Measurements from ENCODE around the gene PHOX2A.
A peak's percentile ranks its signal among the peaks of the same experiment; 100 is the strongest.

PHOX2A gene

DNA sequence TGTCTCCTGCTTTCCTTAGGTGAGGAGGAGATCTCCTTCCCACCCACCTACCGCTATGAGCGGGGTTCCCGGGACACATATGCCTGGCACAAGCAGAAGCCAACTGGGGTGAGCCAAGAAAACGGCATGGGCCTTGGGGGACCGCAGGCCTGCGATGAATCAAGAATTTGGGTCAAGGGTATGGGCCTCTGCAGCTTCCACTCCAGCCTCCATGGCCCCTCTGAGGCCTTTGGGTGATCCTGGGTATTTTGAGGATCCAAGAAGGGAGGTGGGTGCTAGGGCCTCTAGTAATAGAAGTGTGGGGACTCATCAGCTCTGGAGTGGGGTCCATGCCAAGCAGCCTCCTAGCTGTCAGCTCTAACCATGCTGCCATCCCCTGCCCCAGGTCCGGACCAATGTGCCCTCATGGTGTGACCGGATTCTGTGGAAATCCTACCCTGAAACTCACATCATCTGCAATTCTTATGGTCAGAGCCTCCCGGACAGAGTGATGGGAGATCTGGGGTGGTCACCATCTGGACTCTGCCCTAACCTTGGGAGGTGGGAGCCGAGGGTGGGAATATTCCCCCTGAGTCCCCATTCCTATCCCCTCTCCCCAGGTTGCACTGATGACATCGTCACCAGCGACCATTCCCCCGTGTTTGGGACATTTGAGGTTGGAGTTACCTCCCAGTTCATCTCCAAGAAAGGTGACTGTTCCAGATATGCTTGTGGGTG, 10.8 kb downstream of the PHOX2A start:
- DNase-seq = no peak

DNA sequence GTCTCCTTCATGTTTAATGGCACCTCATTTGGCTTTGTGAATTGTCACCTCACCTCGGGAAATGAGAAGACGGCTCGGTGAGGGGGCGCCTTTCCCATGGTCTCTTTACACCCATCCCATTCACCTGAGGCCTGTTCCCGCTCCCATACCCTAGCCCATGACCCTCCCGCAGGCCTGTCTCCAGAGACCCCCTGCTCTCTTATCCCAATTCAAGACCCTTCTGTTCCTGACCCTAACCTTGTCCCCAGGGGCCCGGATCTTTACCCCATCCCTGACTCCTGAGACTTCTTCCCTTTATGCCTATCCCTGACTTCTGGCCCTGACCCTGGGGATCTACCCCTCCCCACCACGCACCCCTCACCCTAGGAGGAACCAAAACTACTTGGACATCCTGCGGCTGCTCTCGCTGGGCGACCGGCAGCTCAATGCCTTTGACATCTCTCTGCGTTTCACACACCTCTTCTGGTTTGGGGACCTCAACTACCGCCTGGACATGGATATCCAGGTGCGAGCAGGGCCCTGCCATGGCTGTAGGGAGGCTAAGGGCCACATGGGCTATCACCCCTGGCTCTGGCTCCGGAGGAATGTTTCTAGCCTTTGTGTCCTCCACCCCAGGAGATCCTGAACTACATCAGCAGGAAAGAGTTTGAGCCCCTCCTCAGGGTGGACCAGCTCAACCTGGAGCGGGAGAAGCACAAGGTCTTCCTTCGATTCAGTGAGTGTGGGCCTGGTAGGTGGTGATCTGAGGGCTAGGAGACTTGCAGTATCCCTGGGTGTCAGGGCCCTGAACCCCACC, 11.5 kb downstream of the PHOX2A start:
- no peak for DNase-seq

DNA sequence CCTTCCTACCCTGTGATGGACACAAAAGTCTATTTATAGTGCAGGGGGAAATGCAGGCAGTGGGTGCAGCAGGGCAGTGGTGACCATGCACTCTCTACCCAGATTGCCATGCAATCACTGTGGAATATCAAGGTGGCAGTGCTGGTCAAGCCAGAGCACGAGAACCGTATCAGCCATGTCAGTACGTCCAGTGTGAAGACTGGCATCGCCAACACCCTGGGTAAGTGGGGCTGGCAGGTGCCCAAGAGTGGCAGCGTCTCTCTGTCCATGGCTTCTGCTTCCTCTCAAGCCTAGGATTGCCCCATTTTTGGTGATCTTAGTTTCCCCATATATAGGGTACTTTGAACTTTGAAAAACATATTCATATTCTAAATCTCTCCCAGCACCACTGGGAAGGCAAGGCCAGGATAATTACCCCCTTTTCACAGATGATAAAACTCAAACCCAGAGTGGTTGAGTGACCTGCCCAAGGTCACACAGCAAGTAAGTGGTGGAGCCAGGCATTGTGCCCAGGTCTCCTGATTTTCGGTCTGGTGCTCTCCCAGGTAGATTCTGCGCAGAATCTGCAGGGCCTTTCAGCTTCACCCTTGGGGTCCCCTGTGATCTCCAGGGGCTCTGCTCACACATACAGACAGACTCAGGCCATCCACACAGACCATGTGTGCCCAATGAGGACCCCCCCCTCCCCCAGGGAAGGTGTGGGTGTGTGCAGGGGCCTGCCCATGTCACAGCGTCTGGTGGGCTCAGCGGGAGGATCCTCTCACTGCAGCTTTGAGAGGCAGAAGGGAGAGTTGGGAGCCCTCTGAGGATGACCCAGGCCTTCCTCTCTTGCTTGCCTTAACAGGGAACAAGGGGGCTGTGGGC, 12.3 kb downstream of the PHOX2A start:
- no peak for DNase-seq

DNA sequence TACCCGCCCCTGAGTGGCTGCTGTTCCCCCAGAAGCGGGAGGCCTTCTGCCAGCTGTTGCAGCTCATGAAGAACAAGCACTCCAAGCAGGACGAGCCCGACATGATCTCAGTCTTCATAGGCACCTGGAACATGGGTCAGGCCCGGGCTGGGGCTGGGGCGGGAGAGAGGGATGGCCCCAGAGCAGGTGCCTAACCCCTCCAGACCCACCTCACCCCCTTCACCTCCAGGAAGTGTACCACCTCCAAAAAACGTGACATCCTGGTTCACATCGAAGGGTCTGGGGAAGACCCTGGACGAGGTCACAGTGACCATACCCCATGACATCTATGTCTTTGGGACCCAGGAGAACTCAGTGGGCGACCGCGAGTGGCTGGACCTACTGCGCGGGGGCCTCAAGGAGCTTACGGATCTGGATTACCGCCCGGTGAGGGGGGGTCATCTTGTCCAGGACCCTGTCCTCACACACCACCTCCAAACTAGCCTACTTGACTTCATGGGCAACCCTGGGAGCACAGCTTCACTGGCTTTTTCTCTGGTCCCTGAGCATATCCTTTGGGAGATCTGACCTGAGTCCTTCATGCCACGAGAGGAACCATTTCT, 13.1 kb downstream of the PHOX2A start:
- DNase-seq = no peak

DNA sequence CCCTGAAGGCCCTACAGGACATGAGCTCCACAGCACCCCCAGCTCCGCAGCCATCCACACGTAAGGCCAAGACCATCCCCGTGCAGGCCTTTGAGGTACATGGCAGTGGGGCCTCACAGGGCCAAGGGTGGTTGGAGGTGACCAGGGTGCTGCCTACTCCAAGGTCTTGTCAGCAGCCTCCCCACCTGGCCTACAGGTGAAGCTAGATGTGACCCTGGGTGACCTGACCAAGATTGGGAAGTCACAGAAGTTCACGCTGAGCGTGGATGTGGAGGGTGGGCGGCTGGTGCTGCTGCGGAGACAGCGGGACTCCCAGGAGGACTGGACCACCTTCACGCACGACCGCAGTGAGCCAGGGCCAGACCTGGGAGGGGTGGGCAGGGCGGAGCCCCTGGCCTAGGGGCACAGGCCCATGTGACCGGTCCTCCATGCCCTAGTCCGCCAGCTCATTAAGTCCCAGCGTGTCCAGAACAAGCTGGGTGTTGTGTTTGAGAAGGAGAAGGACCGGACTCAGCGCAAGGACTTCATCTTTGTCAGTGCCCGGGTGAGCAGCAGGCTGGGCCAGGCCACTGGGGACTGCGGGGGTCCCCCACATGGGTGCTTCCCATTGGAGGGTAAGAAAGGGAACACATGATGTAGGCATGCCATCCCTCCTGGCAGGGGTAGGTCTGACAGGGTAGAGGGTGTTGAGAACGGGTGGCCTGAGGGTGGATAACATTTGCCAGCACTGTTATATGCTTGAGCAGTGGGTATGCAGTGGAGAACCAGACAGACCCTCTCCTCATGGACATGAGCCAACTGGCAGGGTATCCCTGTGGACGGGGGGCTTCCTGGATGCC, 13.8 kb downstream of the PHOX2A start:
- no peak for DNase-seq

DNA sequence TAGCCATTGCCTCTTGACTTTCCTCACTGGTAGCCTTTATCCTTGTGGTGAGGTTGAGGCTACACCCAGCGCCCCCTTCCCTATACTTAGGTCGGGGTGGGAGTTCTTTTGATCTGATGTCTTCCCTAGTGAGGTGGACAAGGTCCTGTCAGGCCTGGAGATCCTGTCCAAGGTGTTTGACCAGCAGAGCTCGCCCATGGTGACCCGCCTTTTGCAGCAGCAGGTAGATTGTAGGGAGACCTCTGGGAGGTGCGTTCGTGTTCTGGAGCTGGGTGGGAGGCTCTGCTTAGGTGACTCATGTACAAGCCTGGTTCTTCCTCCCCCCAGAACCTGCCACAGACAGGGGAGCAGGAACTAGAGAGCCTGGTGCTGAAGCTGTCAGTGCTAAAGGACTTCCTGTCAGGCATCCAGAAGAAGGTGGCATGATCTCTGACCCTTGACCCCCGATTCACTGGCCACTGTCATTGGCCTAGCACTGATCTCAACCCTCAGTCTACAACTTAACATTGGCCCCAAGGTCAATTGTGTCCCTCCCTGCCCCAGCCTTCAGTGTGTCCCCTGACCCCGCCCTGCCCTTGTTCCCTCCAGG, 14.5 kb downstream of the PHOX2A start:
- no peak for DNase-seq

DNA sequence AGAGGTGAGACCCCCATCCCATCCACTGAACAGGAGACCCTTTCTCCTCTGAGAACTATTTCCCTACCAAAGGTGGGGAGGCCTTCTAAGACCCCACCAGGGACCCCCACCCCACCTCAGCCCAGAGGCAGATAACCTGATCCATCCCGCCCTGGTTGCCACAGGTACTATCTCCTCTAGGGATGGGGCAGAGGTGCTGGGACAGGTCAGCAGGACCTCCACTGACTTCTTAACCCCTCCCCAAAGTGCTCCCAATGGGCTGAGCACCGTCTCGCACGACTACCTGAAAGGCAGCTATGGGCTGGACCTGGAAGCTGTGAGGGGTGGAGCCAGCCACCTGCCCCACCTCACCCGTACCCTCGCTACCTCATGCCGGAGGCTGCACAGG, 15.1 kb downstream of the PHOX2A start:
- no peak for DNase-seq

DNA sequence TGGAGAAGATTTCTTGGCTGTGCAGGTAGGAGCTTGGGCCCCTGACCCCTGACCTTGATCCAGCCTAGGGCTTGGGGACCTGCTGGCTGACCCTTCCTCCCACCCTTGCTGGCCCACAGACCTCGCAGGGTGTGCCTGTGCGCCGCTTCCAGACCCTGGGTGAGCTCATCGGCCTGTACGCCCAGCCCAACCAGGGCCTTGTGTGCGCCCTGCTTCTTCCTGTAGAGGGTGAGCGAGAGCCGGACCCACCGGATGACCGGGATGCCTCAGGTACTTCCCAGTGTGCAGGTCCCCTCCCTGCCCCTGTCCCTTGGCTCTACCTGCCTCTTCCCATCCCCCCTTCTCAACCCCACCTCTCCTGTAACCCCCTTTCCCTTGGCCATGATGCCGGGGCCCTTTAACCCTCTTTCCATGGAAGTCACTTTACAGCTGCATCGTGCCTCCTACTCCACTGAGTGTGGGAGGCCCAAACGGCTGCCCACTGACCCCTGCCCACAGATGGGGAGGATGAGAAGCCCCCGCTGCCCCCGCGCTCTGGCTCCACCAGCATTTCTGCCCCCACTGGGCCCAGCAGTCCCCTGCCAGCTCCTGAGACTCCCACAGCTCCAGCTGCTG, 15.6 kb downstream of the PHOX2A start:
- DNase-seq = no peak

DNA sequence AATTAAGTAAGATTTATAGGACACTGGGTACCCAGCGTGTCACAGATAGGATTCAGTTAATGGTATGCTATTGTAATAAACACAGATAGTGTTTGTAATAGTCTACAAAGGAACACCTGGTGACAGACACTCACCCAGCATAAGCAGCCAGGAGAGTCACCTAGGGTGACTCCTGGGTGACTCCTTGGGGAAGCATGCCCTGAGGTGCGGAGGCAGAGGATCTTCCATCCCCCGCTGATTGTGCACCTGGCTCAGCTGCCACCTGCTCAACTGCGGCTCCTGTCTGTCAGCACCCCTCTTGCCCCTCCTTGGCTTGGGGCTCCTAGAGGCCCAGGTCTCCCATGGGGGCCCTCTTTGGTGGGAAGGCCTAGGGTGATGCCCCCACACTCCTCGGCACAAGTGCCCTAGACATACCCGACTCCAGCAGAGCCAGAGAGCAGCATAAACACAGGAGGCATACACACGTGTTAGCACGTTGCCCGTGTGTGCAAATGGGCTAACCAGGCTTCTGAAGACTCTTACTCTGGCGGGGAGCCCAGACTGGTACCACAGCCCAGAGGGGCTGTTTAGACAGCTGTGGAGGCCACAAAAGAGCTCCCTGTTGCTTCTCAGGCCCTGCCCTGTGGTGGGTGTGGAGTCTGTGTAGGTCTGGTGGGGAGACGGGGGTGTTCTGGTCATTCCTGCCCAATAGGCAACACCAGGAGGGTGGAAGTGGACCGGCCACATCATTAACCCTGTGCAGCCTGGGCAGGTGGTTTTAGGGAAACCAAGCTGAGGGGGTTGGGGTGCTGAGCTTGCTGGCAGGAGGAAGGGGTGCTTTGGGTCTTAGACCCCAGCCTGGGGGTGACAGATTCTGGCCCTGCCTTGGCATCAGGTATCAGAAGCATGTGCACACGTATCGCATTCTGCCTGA, 16.4 kb downstream of the PHOX2A start:
- DNase-seq = peak; percentile 5

DNA sequence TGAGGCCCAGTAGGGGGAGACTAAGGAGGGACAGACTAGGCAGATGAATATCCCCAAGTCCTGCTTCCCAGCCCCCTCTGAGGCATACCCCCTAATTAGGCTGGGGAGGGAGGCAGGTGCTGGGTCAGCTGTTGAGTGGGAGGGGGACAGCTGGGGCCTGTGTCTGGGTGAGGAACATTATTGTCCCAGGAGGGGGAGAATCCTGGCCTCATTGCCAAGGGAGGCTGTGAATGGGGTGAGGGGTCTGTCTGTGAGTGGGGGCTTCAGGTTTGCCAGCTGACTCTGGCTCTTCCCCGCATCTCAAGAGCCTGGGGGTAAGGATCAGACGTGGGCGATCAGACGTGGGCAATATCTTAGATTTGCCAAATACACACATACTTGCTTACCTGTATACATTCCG, 17.3 kb downstream of the PHOX2A start:
- DNase-seq = no peak

DNA sequence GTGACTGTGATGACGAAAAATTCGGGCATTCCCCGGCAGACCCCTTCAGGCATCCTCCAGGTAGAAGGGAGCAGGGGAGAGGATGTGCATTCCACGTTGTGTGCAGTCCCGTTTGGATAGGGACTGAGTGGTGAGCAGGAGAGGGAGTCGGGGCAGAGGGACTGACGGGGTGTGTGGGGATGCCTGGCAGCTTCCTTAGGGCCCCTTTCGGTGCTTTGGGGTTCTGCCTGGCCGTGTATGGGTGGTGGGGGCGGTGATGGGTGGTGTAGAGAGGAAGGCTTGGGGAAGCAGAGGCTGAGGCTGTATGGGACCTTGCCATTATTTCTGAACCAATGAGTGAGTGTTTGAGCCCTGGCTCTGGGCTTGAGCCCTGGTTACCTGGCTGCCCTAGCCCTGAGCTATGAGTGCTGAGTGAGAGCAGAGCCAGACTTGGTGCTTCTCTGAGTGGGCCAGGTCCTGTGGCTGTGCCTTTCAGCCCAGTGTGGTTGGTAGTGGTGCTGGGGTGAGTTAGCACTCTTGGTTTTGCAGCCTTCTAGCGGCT, 18.5 kb downstream of the PHOX2A start:
- DNase-seq = no peak

DNA sequence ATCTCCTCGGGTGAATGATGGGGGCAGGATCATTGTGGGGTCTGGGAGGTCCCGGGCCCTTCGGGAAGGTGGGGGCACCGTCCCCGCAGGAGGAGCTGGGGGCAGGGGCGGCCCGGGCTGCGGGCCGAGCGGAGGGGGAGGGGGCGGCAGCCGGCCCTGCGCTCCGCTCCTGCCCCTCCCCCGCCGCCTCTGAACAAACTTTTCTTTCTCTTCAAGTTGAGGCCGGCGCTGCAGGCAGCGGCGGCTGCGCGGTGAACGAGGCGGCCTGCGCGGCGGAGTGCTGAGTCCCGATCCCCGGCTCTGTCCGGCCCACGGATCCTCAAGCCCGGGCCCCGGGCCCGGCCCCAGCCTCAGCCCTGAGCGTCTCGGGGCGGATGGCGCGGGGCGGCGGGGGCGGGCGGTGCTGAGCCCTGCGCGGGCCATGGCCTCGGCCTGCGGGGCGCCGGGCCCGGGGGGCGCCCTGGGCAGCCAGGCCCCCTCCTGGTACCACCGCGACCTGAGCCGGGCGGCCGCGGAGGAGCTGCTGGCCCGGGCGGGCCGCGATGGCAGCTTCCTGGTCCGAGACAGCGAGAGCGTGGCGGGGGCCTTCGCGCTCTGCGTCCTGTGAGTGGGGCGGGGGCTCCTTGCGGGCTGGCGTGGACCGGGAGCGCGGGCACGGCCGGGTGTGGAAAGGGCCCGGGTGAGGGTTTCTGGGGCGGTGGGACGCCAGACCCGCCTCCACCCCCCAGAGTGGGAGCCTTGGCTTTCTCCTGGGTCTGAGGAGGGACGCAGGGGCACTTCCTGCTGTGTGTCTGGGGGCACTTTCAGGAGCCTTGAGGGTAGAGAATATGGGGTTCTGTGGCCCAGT, 19.2 kb downstream of the PHOX2A start, which contains the start of gene INPPL1:
TSS of gene INPPL1 (plus strand) at position 204 of the 847 bp plus-strand sequence. CDS start at position 422, 218 bp downstream.
- DNase-seq = no peak

DNA sequence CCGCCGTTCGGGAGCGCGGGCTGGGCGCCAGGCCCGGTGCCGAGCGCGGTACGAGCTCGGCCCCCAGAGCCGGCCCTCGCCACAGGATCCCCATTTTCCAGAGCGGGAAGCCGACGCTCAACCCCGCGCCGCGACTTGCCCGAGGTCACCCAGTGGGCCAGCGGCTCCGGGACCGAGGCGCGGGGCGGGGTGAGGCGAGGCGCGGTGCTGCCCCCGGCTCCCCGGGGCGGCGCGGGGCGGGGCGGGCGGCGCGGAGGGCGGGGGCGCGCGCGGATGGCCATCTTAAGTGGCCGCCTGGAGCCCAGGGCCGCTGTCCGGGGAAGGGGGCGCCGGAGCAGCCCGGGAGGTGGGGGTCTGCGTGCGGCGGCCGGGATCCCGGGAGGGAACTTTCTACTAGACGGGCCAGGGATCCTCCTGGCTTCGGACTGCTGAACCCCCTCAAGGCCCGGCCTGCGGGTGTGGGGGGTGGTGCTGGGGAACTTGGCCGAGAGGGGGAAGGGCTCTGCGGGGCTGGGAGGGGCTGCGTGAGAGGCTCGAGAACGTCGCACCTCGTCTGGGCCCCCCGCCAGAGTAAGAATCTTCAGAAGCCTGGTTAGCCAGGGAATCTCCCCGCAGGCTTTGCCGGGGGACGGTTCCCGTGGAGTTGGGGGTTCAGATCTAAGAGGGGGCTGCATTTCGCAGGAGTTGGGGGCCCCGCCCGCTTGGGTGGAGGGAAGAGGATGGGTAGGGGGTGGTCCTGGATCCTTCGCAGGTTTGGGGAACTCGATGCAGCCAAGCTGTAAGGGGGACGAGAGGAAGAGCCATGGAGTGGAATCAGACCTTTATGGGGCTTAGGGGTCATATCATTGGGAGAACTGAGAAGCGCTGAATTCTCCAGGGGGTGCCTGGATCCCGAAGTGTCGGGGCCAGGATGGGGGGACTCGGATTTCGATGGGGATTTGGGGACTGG, 20.1 kb downstream of the PHOX2A start:
- no peak for DNase-seq

DNA sequence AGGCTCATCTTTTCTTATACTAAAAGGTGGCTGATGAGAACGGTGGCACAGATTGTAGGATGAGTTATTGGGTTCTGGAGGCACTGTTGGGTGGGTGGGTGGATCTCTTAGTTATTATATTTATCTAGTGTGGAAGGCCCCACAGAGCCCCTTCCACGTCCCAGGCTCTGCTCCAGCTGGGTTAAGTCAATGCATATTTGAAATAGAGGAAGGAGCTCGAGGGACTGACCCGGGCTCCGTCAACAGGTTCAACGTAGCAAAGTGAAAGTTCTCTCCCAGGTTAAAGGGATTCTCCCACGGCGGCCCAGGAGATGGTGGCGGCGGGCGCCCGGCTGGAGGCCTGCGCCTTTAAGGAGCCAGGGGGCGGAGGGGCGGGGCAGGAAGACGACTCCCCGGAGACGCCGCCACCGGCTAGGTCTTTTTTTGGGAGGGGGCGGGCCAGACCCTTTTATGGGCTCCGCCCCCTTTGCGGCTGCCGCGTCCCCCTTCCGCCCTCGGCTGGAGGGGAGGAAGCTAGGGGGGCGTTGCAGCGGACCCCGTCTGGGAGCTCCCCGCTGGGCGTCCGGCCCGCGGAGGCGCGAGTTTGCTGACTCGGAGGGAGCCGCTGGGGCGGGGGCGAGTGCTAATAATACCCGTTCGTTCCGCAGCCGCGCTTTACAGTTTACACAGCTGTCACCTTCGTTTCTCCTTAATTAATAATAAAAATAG, 20.9 kb downstream of the PHOX2A start:
- DNase-seq = peak; percentile 79

DNA sequence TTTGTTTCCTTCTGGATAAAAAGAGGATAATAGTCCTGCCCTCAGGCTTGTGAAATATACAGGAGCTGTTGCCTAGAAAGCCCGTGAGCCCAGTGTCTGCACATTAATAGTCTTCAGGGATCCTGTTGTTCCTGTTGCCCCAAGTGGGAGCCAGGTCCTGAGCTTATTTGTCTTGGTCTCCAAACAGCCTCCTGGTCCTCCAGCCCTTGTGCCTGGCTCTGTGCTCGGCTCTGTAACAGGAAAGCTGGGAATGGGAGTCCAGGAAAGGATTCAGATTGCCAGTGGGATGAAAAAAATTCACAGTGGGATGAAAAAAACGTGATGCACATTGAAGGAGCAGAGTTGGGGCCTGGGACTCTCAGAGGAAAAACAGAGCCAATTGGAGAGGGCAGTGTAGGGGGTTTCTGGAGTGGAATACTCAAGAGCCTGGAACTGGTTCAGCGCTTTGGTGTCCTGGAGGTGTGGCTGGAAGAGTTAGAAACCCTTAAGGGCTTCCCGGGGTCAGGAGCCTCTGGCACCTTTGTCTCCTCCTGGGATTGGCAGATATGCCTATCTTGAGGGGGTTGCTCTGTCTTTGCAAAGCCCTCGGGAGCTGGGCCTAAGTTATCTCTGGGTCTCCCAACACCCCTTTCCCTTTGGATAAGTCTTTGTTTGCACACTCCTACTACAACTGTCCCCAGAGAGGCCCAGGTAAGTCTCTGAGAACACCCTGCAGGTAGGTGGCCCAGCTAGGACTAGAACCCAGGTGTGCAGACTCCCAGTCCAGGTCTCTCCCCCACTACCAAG, 21.7 kb downstream of the PHOX2A start:
- no peak for DNase-seq
